NCI-H524 treated with DMSO at 0.1 percent for 48 hours (cell line): ENCODE data around the gene INVS.
A peak's percentile ranks its signal among the peaks of the same experiment; 100 is the strongest.
"Not testable (repeated sequence)": the region's sequence is repeated elsewhere in the genome, so short reads cannot be mapped to it uniquely, and the experiment has no call there.

ENCODE experiments used
- DNase-seq: peaks from one replicate; lab custom pipeline; 2025; lab: John Stamatoyannopoulos, UW

INVS gene

DNA sequence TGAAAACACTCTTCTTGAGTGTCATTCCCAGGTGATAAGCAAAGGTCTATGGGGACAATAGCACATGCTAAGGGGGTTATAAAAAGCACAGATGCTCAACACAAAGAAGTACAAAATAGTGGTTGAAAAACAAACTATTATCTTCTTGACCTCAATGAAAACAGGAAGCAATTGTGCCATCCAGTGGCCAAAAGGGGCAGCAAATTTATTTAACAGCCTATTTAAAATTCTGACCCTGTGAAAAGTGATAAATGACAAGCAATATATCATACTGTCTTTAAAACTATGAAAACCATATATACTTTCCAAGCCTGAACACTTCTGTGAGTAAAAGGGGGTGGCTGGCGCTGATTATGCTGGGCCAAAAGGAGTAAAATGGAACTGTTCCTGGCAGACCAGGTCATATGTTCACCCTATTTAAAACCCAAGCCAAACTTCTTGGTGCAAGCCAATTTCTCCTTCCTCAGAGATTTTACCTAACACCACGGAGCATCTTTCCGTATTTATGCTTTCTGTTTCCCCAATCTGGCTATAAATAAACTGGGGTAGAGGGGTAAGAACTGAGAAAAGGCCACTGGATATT is 224.0 kb downstream of the INVS start:
- DNase-seq, result no peak

DNA sequence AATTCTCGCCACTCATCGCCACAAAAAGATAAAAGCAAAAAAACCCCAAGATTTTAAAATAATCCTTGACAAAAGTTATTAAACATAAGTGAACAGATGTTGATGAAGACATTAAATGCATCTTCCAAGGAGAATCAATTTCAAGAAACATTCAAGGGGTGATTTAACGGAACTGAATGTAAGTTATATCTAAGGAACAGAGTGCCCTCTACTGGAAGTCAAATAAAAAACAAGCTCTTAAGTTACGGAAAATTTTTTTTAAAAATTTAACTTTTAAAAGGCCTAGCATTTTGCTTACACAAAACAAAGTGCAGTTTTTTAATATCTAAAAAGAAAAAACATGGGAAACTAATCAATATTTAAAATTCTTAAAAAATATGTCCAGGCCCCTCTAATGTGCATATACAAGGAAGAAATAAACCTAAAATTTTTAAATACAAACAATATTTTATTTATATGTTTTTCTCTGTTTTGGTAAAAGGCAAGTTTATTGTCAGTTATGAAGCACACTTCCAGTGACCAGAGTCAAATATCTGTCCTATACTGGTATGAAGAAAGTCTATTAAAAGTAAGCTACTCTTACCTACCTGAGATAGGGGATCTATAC is 225.7 kb downstream of the INVS start:
- peak; percentile 4 for DNase-seq

DNA sequence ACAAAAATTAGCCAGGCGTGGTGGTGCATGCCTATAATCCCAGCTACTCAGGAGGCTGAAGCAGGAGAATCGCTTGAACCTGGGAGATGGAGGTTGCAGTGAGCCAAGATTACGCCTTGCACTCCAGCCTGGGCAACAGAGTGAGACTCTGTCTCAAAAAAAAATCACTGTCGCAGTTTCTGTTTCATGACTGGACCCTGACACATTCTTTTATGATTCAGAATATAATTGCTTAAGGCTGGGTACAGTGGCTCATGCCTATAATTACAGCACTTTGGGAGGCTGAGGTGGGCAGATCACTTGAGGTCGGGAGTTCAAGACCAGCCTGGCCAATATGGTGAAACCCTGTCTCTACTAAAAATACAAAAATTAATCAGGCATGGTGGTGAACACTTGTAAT is 239.7 kb downstream of the INVS start:
- DNase-seq, result not testable (repeated sequence)

DNA sequence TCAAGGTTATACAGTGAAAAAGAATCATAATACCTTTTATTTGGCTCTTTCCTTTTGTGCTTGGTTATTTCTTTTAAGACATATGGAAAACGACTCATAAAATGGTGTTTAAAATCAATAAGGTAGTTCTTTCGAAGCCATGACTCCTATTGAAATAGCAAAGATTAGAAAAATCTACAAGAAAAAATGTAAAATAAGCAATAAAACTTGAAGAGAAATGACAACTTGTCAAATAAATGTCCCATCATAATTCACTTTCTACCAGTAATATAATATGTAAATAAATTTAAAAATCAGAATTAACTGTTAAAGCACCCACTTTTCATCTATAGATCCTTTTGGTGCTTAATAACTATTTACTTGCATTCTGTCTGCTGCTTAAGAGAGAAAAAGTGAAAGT is 241.2 kb downstream of the INVS start:
- no peak for DNase-seq

DNA sequence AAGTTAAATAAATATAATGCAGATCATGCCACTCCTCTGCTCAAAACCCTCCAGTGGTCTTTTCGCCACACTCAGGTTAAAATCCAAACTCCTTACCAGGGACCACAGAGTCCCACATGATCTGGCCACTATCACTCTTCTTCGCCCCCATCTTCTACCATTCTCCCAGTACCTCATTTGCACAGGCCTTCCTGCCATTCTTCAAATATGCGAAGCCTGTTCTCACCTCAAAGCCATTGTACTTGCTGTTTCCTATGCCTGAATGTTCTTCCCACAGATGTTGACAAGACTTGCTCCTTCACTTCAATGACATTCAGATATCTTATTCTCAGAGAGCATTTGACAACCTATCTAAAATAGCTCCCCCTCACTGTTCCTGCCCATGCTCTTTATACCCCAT is 242.8 kb downstream of the INVS start:
- no peak for DNase-seq

DNA sequence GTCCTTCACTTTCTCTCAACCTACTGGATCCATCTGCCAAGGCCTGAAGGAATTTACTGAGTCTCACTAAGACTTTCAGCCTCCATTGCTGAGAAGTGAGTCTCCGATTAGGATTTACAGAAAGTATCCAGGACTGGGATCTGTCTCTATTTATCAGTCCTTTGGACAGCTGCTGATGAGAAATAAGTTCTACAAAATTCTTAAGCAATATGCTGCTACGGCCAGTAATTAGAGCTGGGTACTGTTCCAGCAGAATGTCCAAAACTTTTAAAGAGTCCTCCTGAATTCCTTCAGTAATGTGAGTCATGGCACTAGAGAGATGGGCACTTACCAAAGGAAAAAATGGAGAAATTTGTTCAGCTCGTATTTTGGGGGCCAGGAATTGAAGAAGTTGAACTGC is 247.8 kb downstream of the INVS start:
- no peak for DNase-seq

DNA sequence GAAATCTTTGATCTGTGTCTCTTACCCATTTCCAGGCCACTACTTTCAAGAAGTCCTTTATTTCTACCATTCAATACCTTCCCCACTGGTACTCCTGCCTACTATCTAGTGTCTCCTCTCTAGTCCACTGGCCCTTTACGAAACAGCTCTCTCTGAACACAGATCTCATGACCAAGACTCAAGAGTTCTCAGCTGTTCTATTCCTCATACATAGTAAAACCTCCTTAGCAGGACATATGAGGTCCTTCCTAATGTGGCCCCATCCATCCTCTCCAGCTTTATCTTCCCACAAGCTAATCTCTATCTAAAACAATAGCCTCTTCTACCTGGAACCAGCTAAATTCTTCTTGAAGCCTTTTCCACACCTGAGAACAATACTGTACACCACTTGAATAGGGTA is 251.1 kb downstream of the INVS start:
- DNase-seq, result no peak
